IMR-90 (cell line): Measurements from ENCODE around the gene CES2. TPM values are rescaled to one million over a fixed set of nuclear protein-coding genes. Genes with fewer than 3 reads are reported as not detected.

Source experiments
- ATAC-seq: fragments of 200-7000 bp; cut with Tn5 transposase; 2 replicates; pipeline ENCODE4 v1.9.1; 2020; ENCODE audit warnings: low read depth, mild to moderate bottlenecking, moderate library complexity
- BruUV-seq: library from RNA; stranded (reverse); fragments of 400-500 nt; replicated peaks from 2 replicates; lab custom pipeline; 2021; lab: Mats Ljungman, UMichigan
- CTCF ChIA-PET: fragments of 300-600 bp; formaldehyde crosslinking; extraction: SDS; loops from one replicate; lab custom pipeline; 2021; ENCODE audit warnings: antibody characterized with exemption; lab: Yijun Ruan, JAX
- POLR2A ChIA-PET: fragments of 300-600 bp; sonication (Branson Sonifier 250); formaldehyde crosslinking; loops from one replicate; lab custom pipeline; 2022; ENCODE audit warnings: antibody characterized with exemption; ENCODE audit not compliant: unreplicated experiment; lab: Charles Lee
- DNase-seq: peaks from one replicate; pipeline ENCODE4 v3.0.0; 2013
- H2AFZ ChIP-seq: replicated peaks from 2 replicates; pipeline ENCODE3; 2013; ENCODE audit warnings: low read length, mild to moderate bottlenecking; ENCODE audit not compliant: poor library complexity
- H2AK5ac ChIP-seq: 2 replicates; pipeline ENCODE4 v1.6.1; 2013; ENCODE audit warnings: low read depth, low read length, inconsistent platforms
- H2AK9ac ChIP-seq: replicated peaks from 2 replicates; pipeline ENCODE3; 2013; ENCODE audit warnings: mild to moderate bottlenecking, low read depth, low read length, moderate library complexity; ENCODE audit not compliant: poor library complexity
- H2BK120ac ChIP-seq: 2 replicates; pipeline ENCODE4 v1.6.1; 2013; ENCODE audit warnings: low read depth, low read length, inconsistent platforms
- H2BK15ac ChIP-seq: 3 replicates; pipeline ENCODE4 v1.6.1; 2013; ENCODE audit warnings: low read depth, low read length, inconsistent platforms
- H2BK20ac ChIP-seq: 2 replicates; pipeline ENCODE4 v1.6.1; 2013; ENCODE audit warnings: low read depth, mild to moderate bottlenecking, inconsistent platforms, low read length, moderate library complexity
- H2BK5ac ChIP-seq: 2 replicates; pipeline ENCODE4 v1.6.1; 2013; ENCODE audit warnings: mild to moderate bottlenecking, low read depth, low read length, inconsistent platforms; ENCODE audit not compliant: poor library complexity, severe bottlenecking
- H3K14ac ChIP-seq: replicated peaks from 2 replicates; pipeline ENCODE4 v1.6.1; 2013; ENCODE audit warnings: low read depth, low read length, inconsistent platforms
- H3K18ac ChIP-seq: 2 replicates; pipeline ENCODE4 v1.6.1; 2013; ENCODE audit warnings: low read depth, low read length, control low read depth
- H3K23ac ChIP-seq: 2 replicates; pipeline ENCODE4 v1.6.1; 2013; ENCODE audit warnings: low read depth, low read length, inconsistent platforms
- H3K27ac ChIP-seq: 2 replicates; pipeline ENCODE4 v1.5.1; 2013; ENCODE audit warnings: mild to moderate bottlenecking, control low read depth, low read length; ENCODE audit not compliant: insufficient read depth
- H3K27me3 ChIP-seq: 2 replicates; pipeline ENCODE4 v1.6.1; 2013; ENCODE audit warnings: low read length; ENCODE audit not compliant: control insufficient read depth, insufficient read depth
- H3K36me3 ChIP-seq: 2 replicates; pipeline ENCODE4 v1.6.1; 2013; ENCODE audit warnings: low read length, mixed read lengths; ENCODE audit not compliant: control insufficient read depth, insufficient read depth
- H3K4ac ChIP-seq: 2 replicates; pipeline ENCODE4 v1.6.1; 2013; ENCODE audit warnings: low read depth, low read length, inconsistent platforms
- H3K4me1 ChIP-seq: 2 replicates; pipeline ENCODE4 v1.6.1; 2013; ENCODE audit warnings: low read length, mixed read lengths; ENCODE audit not compliant: control insufficient read depth, insufficient read depth
- H3K4me2 ChIP-seq: 2 replicates; pipeline ENCODE4 v1.6.1; 2013; ENCODE audit warnings: low read depth, mild to moderate bottlenecking, control low read depth, low read length, moderate library complexity
- H3K4me3 ChIP-seq: 2 replicates; pipeline ENCODE4 v1.5.1; 2013; ENCODE audit warnings: low read depth, mild to moderate bottlenecking, control low read depth, low read length, moderate library complexity; ENCODE audit not compliant: insufficient read depth
- H3K56ac ChIP-seq: 2 replicates; pipeline ENCODE4 v1.6.1; 2013; ENCODE audit warnings: low read length, inconsistent platforms; ENCODE audit not compliant: insufficient read depth; ENCODE audit errors: extremely low read depth
- H3K79me1 ChIP-seq, 2 experiments: 2 replicates each; pipeline ENCODE4 v1.6.1; 2013; ENCODE audit warnings: low read length in 2 of 2, inconsistent platforms in 1 of 2, low read depth in 1 of 2
- H3K9ac ChIP-seq: 2 replicates; pipeline ENCODE4 v1.6.1; 2013; ENCODE audit warnings: low read depth, low read length, control low read depth
- H3K9me1 ChIP-seq: 2 replicates; pipeline ENCODE4 v1.6.1; 2013; ENCODE audit warnings: low read length, inconsistent platforms; ENCODE audit not compliant: insufficient read depth
- H3K9me3 ChIP-seq: 2 replicates; pipeline ENCODE4 v1.6.1; 2013; ENCODE audit warnings: low read length; ENCODE audit not compliant: control insufficient read depth, insufficient read depth
- H4K20me1 ChIP-seq: 2 replicates; pipeline ENCODE4 v1.6.1; 2013; ENCODE audit warnings: low read length, inconsistent platforms; ENCODE audit not compliant: insufficient read depth
- H4K5ac ChIP-seq: 2 replicates; pipeline ENCODE4 v1.6.1; 2013; ENCODE audit warnings: mild to moderate bottlenecking, low read depth, low read length, control low read depth
- H4K8ac ChIP-seq, 2 experiments: 2 replicates each; pipeline ENCODE4 v1.6.1; 2013; ENCODE audit warnings: low read depth in 2 of 2, low read length in 2 of 2, control low read depth in 1 of 2, inconsistent platforms in 1 of 2
- H4K91ac ChIP-seq: 2 replicates; pipeline ENCODE4 v1.6.1; 2013; ENCODE audit warnings: low read depth, low read length, inconsistent platforms; ENCODE audit not compliant: insufficient read depth
- WGBS, 2 experiments: methylation state at CpG; one replicate each; pipeline versions ENCODE4 v1.1.5 to v1.1.7; 2013; ENCODE audit warnings: missing lambda C conversion rate in 2 of 2; ENCODE audit not compliant: insufficient read length in 1 of 2; ENCODE audit errors: extremely low coverage in 2 of 2; 5-methylcytosine and 5-hydroxymethylcytosine counted together
- dilution Hi-C: fragments of 300-500 bp; cut with HindIII; formaldehyde crosslinking; loops from one replicate; pipeline ENCODE4 v1.14.3; 2018; ENCODE audit warnings: low sequenced_read_pairs; ENCODE audit not compliant: unreplicated experiment
- in situ Hi-C: fragments of 300-500 bp; cut with MboI; formaldehyde crosslinking; loops from 3 replicates; pipeline ENCODE4 v1.14.3; 2019; ENCODE audit warnings: low sequenced_read_pairs, inconsistent platforms, mixed read lengths
- intact Hi-C: fragments of 100-400 bp; cut with micrococcal nuclease; formaldehyde crosslinking; loops from 2 replicates; pipeline ENCODE4 v1.10.0; 2022
- polyA plus RNA-seq, 3 experiments: library from polyadenylated mRNA; depleted of rRNA; stranded (reverse); fragments of >200 nt; gene quantifications; 2 replicates each; pipeline ENCODE4 v1.2.3, GENCODE V29; 2012; ENCODE audit warnings: low replicate concordance in 1 of 3
- total RNA-seq: library from RNA; depleted of rRNA; stranded (reverse); fragments of >200 nt; gene quantifications from 2 replicates; pipeline ENCODE4 v1.2.3, GENCODE V29; 2012
- TF ChIP-seq, protein P1 (sequence below): fragments of 150-350 bp; IDR thresholded peaks from 2 replicates; pipeline ENCODE4 v1.6.1; 2016; ENCODE audit warnings: low read depth, mild to moderate bottlenecking, low read length, moderate library complexity, borderline replicate concordance

CES2 gene
- total and polyA plus RNA-seq, 2 of the 4 experiments (the other 2 are of a cell fraction): 15.1 to 23.2 TPM

DNA sequence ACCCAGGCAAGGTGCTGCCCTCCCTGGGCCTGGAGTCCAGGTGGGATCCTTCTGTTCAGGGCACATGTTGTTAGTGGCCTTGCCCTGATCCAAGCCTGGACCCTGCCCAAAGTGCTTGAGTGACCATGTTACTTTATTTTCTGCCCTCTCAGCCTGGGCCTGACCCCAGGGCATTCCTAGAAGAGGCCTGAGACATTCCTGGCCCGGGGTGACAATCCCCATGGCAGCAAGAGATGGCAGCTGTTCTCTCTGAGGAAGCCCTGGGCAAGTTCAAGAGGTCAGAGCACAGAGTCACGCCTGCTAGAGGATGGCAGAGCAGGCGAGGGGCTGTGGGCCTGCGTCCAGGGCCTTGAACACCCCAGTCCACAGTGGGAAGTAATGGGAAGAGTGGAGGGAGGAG, 21.6 kb upstream of the CES2 start:
- no peaks in the 10 kb centered on the region for H4K20me1 ChIP-seq
- no peak overlapping the region for H3K56ac ChIP-seq
- H3K23ac ChIP-seq: no peak overlapping the region
- no peak overlapping the region for H3K4me3 ChIP-seq
- in situ Hi-C loops (no loop called here), dilution Hi-C loops (no loop called here), intact Hi-C loops (no loop called here)
- H3K4ac ChIP-seq: no peak overlapping the region
- POLR2A ChIA-PET: no interaction called here
- H3K4me1 ChIP-seq: no peaks in the 10 kb centered on the region
- H4K91ac ChIP-seq: no peak overlapping the region
- H2BK120ac ChIP-seq: no peak overlapping the region
- peaks cover 32% of the 10 kb centered on the region for H3K27me3 ChIP-seq
- WGBS, 2 experiments: 20% methylated on average over 1 of the region's 4 CpGs; no CpG with 5 or more reads in 1 of the 2 experiments
- BruUV-seq: no TSS peak
- H2AK9ac ChIP-seq: no peak overlapping the region
- H4K8ac ChIP-seq: no peak overlapping the region
- no peaks in the 10 kb centered on the region for H3K79me1 ChIP-seq
- no peak overlapping the region for H2BK20ac ChIP-seq
- no peak overlapping the region for H3K14ac ChIP-seq
- no peak overlapping the region for H3K4me2 ChIP-seq
- CTCF ChIA-PET: no interaction called here
- no peak overlapping the region for H2AK5ac ChIP-seq
- H3K9me3 ChIP-seq: no peaks in the 10 kb centered on the region
- no peak for ATAC-seq
- TF ChIP-seq, protein P1, sequence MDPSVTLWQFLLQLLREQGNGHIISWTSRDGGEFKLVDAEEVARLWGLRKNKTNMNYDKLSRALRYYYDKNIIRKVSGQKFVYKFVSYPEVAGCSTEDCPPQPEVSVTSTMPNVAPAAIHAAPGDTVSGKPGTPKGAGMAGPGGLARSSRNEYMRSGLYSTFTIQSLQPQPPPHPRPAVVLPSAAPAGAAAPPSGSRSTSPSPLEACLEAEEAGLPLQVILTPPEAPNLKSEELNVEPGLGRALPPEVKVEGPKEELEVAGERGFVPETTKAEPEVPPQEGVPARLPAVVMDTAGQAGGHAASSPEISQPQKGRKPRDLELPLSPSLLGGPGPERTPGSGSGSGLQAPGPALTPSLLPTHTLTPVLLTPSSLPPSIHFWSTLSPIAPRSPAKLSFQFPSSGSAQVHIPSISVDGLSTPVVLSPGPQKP: no peak
- H2BK5ac ChIP-seq: no peak overlapping the region
- no peak overlapping the region for H2AFZ ChIP-seq
- DNase-seq: no peak
- H4K5ac ChIP-seq: no peak overlapping the region
- H3K27ac ChIP-seq: no peak overlapping the region
- no peaks in the 10 kb centered on the region for H3K9me1 ChIP-seq
- H3K18ac ChIP-seq: no peak overlapping the region
- no peak overlapping the region for H3K9ac ChIP-seq
- H2BK15ac ChIP-seq: no peak overlapping the region
- H3K36me3 ChIP-seq: no peaks in the 10 kb centered on the region
